Measurements from ENCODE around the gene SLC25A30.
"Not testable (repeated sequence)": the region's sequence is repeated elsewhere in the genome, so short reads cannot be mapped to it uniquely, and the experiment has no call there.

SLC25A30 gene

GRCh38 chr13:45426056-45426841, 8.1 kb upstream of the SLC25A30 start:
- DNase-seq: not testable (repeated sequence)

- no peak for DNase-seq
These were observed 4.6 kb upstream of the SLC25A30 start for GRCh38 chr13:45422731-45423292.

- no peak for DNase-seq
These were observed 1.8 kb upstream of the SLC25A30 start for GRCh38 chr13:45419945-45420344.

- DNase-seq: not testable (repeated sequence)
These were observed 1.2 kb upstream of the SLC25A30 start for GRCh38 chr13:45419389-45419788.

- no peak for DNase-seq
These were observed 1.6 kb downstream of the SLC25A30 start for GRCh38 chr13:45416516-45417128.

- no peak for DNase-seq
These were observed 3.1 kb downstream of the SLC25A30 start for GRCh38 chr13:45415112-45415511.

GRCh38 chr13:45413826-45414307, 4.3 kb downstream of the SLC25A30 start:
- DNase-seq: no peak

GRCh38 chr13:45412274-45413049, 5.7 kb downstream of the SLC25A30 start:
- DNase-seq: no peak

GRCh38 chr13:45411631-45412030, 6.5 kb downstream of the SLC25A30 start:
- DNase-seq: no peak

GRCh38 chr13:45411221-45411620, 7.0 kb downstream of the SLC25A30 start:
- no peak for DNase-seq

GRCh38 chr13:45410466-45410865, 7.7 kb downstream of the SLC25A30 start:
- no peak for DNase-seq

GRCh38 chr13:45410001-45410400, 8.2 kb downstream of the SLC25A30 start:
- no peak for DNase-seq

GRCh38 chr13:45406421-45406820, 11.8 kb downstream of the SLC25A30 start:
- DNase-seq: no peak

GRCh38 chr13:45403081-45403480, 15.1 kb downstream of the SLC25A30 start:
- DNase-seq: no peak

GRCh38 chr13:45402641-45403040, 15.5 kb downstream of the SLC25A30 start:
- no peak for DNase-seq

GRCh38 chr13:45401314-45401713, 16.9 kb downstream of the SLC25A30 start:
- no peak for DNase-seq

- DNase-seq: no peak
These were observed 19.3 kb downstream of the SLC25A30 start for GRCh38 chr13:45398877-45399276.

- no peak for DNase-seq
These were observed 21.6 kb downstream of the SLC25A30 start for GRCh38 chr13:45396533-45397095.

GRCh38 chr13:45393941-45394570, 24.1 kb downstream of the SLC25A30 start:
- DNase-seq: peak; percentile 27

GRCh38 chr13:45392811-45393210, 25.4 kb downstream of the SLC25A30 start:
- no peak for DNase-seq

- DNase-seq: no peak
These were observed 26.2 kb downstream of the SLC25A30 start for GRCh38 chr13:45391926-45392325.

- not testable (repeated sequence) for DNase-seq
These were observed 27.0 kb downstream of the SLC25A30 start for GRCh38 chr13:45391128-45391527.

Measured in activated naive CD4-positive, alpha-beta T cell treated with anti-CD3 and anti-CD28 coated beads, Interleukin-2, amount 50 U/mL, for 16 hours (primary cell).